BLaER1 treated with 17β-estradiol and CSF1 and Interleukin-3, amounts not matched to agents 10 nM and 100 nM (cell line): ENCODE results near the gene CCN6.

Experiments
- H3K27ac ChIP-seq, 11 experiments: shearing (Covaris generic); formaldehyde crosslinking; 2 replicates each; pipeline ENCODE4 v1.8.1; 2022
- H3K27me3 ChIP-seq, 11 experiments: shearing (Covaris generic); formaldehyde crosslinking; 2 replicates each; pipeline ENCODE4 v1.8.1; 2022
- H3K36me3 ChIP-seq, 11 experiments: shearing (Covaris generic); formaldehyde crosslinking; 2 replicates each; pipeline ENCODE4 v1.8.1; 2022
- H3K4me1 ChIP-seq, 10 experiments: shearing (Covaris generic); formaldehyde crosslinking; 2 replicates each; pipeline ENCODE4 v1.8.1; 2022
- H3K4me2 ChIP-seq, 11 experiments: shearing (Covaris generic); formaldehyde crosslinking; 2 replicates each; pipeline ENCODE4 v1.8.1; 2022
- H3K4me3 ChIP-seq, 10 experiments: shearing (Covaris generic); formaldehyde crosslinking; 2 replicates each; pipeline ENCODE4 v1.8.1; 2022
- H3K9ac ChIP-seq, 11 experiments: shearing (Covaris generic); formaldehyde crosslinking; 2 replicates each; pipeline ENCODE4 v1.8.1; 2022
- H3K9me3 ChIP-seq, 11 experiments: shearing (Covaris generic); formaldehyde crosslinking; replicated peaks in 1 of 11; 2 replicates each; pipeline ENCODE4 v1.8.1; 2022
- H4K20me1 ChIP-seq, 11 experiments: shearing (Covaris generic); formaldehyde crosslinking; 2 replicates each; pipeline ENCODE4 v1.8.1; 2022
- Cebpa-rat ChIP-seq, 11 experiments: shearing (Covaris generic); IDR thresholded peaks; 2 replicates each; pipeline ENCODE4 v1.8.1; 2022

Gene CCN6

DNA sequence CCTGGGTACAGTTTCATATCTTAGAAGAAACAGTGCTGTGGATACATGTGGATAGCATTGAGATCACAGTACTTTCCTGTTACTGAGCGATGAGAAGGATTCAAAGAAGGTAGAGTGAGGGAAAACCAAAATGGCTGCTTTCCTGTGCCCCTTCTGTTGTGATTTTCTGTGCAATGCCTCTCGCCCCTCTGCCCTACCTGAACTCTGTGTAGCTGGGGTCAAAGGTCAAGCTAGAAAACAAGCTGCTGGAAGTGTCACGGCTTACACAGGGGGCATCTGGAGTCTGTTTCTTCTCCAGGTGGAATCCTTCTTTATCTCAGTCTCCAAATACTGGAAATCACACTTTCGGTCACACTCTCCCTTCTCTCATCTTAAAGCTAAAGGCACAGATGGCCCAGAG is 27.0 kb upstream of the CCN6 start:
- H3K36me3 ChIP-seq = no peaks in the 10 kb centered on the region
- peak overlapping the region in 9 of 11 experiments; percentile 26 to 67 (median 50); a peak in 11 of 22 replicates for H3K27ac ChIP-seq
- no peaks in the 10 kb centered on the region for H3K27me3 ChIP-seq
- TF ChIP-seq Cebpa-rat (IDR thresholded peaks at IDR 0.05) = no peak
- H3K4me3 ChIP-seq = no peak overlapping the region
- H3K4me1 ChIP-seq = peaks cover 10 to 20% (median 17%) of the 10 kb centered on the region in 10 experiments
- H3K9ac ChIP-seq = no peak overlapping the region
- no peaks in the 10 kb centered on the region for H4K20me1 ChIP-seq
- H3K9me3 ChIP-seq = peaks cover 0 to 26% (median 12%) of the 10 kb centered on the region in 11 experiments; a peak in 13 of 22 replicates
- peak overlapping the region in 4 of 11 experiments; percentile 40 to 54 (median 48); a peak in 3 of 22 replicates for H3K4me2 ChIP-seq

DNA sequence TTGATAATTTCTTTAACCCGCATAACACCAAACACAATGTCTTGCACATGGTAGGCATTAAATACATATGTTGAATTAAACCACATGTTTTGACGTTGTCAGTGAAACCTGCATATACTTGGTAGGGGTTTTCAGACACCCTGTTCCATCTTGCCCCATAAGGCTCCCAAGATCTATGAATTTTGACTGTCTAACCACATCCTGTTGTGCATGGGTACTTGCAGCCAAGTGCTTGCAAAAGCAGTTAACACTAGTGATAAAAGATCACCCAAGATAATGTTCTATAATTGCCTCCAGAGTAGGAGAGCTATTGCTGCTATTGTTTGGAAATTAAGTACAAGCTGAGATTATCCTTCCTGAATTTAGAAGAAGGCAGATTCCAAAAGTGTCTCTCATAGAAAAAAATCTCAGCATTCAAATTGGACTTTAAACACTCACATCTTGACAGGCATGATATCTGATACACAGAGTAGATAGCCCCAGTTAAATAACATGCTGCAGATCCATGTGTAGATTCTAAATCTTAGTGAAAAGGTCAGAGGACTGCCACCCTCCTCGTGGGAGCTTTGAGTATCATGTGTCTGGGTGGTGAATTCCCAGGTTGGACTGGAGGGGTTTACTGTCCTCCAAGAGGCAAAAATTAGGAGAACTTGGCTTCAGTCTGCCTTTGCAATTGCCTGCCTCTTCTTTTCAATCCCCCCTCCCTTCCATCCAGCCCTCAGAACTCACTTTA is 25.8 kb upstream of the CCN6 start:
- peak in 1 of 11 experiments; percentile 72; a peak in 3 of 22 replicates for TF ChIP-seq Cebpa-rat (IDR thresholded peaks at IDR 0.05)

DNA sequence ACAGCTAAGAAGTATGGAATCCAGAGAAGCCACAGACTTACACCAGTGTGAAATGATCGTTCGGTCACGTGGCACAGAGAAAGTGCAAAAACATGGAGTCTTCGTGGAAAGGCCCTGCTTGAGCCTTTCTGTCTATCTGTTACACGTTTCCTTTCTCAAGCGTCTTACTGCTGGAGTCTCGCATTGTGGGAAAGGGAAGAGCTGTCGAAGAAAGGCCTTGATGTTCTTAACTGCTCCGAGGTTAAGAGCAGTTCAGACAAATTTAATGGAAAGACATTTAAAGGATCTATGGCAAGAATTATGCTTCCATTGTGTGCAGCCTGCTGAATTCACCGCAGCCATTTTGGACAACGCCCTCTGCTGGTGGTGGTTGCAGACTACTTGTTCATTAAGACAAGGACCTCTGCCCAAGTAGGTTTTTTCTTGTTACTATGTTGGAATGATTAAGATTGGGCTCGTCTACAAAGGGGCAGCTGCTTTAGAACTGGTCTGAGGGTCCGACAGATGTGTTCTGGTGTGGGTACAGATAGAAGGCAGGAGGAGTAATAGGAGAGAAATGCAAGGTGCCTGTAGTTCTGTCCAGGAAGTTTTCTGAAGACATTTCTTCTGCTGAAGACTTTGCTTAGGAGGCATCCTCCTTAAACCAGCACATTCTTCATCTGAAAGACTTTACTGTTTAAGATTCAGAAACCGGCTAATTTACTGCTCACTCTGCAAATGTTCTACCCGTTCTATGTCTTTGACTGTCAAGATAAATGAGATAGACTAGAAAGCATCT is 24.7 kb upstream of the CCN6 start:
- Histone ChIP-seq H4K20me1 (no peaks in the 10 kb centered on the region), H3K9ac (no peak overlapping the region), H3K36me3 (no peaks in the 10 kb centered on the region), H3K4me1 (peaks cover 10 to 20% (median 17%) of the 10 kb centered on the region in 10 experiments), H3K27ac (peak overlapping the region in 1 of 11 experiments; percentile 38; a peak in 1 of 22 replicates), H3K9me3 (peaks cover 0 to 18% (median 5%) of the 10 kb centered on the region in 11 experiments; a peak in 8 of 22 replicates), H3K4me2 (peak overlapping the region in 1 of 11 experiments; percentile 64; a peak in 2 of 22 replicates), H3K27me3 (no peaks in the 10 kb centered on the region), H3K4me3 (no peak overlapping the region)
- no peak for TF ChIP-seq Cebpa-rat (IDR thresholded peaks at IDR 0.05)

More for the DNA sequence above, 25.8 kb upstream of the CCN6 start:
- H3K36me3 ChIP-seq = no peaks in the 10 kb centered on the region
- no peak overlapping the region for H3K4me3 ChIP-seq
- peaks cover 10 to 20% (median 17%) of the 10 kb centered on the region in 10 experiments for H3K4me1 ChIP-seq
- peak overlapping the region; percentile 26 to 71 (median 48); a peak in 21 of 22 replicates for H3K4me2 ChIP-seq
- peaks cover 0 to 26% (median 12%) of the 10 kb centered on the region in 11 experiments; a peak in 13 of 22 replicates for H3K9me3 ChIP-seq
- H3K9ac ChIP-seq = no peak overlapping the region
- peak overlapping the region in 9 of 11 experiments; percentile 26 to 67 (median 54); a peak in 16 of 22 replicates for H3K27ac ChIP-seq
- H4K20me1 ChIP-seq = no peaks in the 10 kb centered on the region
- no peaks in the 10 kb centered on the region for H3K27me3 ChIP-seq

DNA sequence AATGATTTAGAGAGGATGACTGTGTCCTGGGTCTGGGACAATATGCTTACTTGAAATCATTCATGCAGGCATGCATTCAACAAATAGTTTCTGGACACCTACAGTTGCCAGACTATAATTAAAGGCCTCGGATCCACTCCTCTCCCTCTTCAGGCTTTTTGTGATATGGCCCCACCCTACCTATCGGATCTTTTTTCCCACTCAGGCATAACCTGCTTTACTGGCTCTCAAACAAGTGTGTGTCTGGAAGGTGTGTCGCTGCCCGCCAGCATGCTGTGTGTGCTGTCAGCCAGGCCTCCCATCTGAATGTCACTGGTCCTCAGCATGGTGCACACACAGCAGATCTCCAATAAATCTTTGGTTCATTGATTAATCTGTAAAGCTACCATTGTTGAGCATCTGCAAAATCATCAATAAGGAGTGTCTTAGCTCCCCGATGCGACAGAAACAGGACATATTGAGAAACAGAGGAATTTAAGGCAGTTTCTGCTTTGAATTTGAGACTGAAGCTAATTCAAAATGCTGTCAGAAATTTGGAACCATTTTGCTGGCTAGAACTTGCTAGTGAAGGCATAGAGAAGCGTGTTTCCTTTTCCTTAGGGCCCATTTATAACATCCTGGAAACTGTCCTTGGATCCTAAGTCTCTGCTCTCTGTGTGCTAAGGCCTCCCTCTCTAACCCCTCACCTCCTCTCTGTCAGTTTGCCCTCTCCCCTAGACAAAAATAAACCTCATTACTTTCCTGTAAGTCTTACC is 23.5 kb upstream of the CCN6 start:
- no peak overlapping the region for H3K27ac ChIP-seq
- H3K4me3 ChIP-seq = no peak overlapping the region
- H3K4me1 ChIP-seq = peaks cover 11 to 21% (median 17%) of the 10 kb centered on the region in 10 experiments
- no peaks in the 10 kb centered on the region for H4K20me1 ChIP-seq
- H3K36me3 ChIP-seq = no peaks in the 10 kb centered on the region
- H3K27me3 ChIP-seq = no peaks in the 10 kb centered on the region
- peaks cover 0 to 14% (median 0%) of the 10 kb centered on the region in 11 experiments; a peak in 3 of 22 replicates for H3K9me3 ChIP-seq
- no peak for TF ChIP-seq Cebpa-rat (IDR thresholded peaks at IDR 0.05)
- H3K4me2 ChIP-seq = no peak overlapping the region
- H3K9ac ChIP-seq = no peak overlapping the region

DNA sequence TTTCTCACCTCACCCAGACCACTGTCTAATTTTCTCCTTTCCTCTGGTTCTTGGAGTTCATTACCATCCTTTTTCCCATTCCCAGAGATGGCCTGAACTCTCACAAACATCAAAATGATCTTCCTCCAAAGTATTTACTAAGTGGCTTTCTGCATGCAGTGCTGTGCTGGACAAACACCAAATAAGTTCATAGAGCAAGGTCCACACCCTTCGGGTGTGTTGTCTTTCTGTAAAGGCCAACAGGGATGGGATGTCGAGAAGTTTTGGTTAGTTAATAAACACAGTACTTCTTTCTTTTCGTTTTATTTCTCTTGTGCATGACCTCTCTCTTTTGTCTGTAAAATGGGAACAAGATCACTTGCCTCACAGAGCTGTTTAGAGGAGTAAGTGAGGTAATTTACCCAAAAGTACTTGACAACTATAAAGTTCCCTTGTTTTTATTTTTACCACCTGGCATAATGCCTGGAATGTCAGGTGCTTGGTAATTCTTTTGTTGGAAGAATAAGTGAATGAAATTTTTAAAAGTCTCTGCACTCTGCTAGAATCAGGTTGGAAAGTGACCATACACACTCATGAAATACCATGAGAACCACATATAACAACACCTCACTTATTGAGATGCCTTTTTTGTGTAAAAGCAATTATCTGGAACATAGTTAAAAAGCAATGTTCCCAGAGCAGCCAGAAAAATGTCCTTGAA is 22.8 kb upstream of the CCN6 start:
- Histone ChIP-seq H3K9ac (no peak overlapping the region), H4K20me1 (no peaks in the 10 kb centered on the region), H3K27me3 (no peaks in the 10 kb centered on the region), H3K36me3 (no peaks in the 10 kb centered on the region), H3K4me2 (no peak overlapping the region), H3K4me1 (peaks cover 11 to 23% (median 17%) of the 10 kb centered on the region in 10 experiments), H3K4me3 (no peak overlapping the region), H3K9me3 (peaks cover 0 to 11% (median 0%) of the 10 kb centered on the region in 11 experiments; a peak in 3 of 22 replicates), H3K27ac (no peak overlapping the region)
- TF ChIP-seq Cebpa-rat (IDR thresholded peaks at IDR 0.05) = no peak

DNA sequence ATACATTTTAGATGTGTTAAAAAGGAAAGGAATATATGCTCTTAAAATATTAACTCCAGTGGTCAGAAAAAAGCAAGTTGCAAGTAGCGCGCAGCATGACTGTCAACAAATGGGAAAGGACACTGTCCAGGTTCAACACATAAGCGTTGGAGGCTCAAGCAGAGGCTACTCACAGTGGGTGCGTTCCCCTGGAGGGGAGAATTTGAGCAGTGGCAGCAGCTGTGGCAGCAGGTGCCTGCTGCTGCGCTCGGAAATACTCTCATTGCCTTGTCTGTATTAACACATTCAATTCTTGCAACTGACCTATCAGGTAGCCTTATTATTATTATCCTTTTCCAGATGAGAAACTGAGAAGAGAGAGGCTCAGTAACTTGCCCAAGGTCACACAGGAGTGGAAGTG is 21.9 kb upstream of the CCN6 start:
- H3K9ac ChIP-seq = no peak overlapping the region
- no peaks in the 10 kb centered on the region for H3K27me3 ChIP-seq
- no peak for TF ChIP-seq Cebpa-rat (IDR thresholded peaks at IDR 0.05)
- H3K4me1 ChIP-seq = peaks cover 11 to 23% (median 17%) of the 10 kb centered on the region in 10 experiments
- no peak overlapping the region for H3K4me2 ChIP-seq
- no peaks in the 10 kb centered on the region for H3K36me3 ChIP-seq
- peaks cover 0 to 3% (median 0%) of the 10 kb centered on the region in 11 experiments; a peak in 2 of 22 replicates for H3K9me3 ChIP-seq
- H3K4me3 ChIP-seq = no peak overlapping the region
- no peaks in the 10 kb centered on the region for H4K20me1 ChIP-seq
- H3K27ac ChIP-seq = no peak overlapping the region

DNA sequence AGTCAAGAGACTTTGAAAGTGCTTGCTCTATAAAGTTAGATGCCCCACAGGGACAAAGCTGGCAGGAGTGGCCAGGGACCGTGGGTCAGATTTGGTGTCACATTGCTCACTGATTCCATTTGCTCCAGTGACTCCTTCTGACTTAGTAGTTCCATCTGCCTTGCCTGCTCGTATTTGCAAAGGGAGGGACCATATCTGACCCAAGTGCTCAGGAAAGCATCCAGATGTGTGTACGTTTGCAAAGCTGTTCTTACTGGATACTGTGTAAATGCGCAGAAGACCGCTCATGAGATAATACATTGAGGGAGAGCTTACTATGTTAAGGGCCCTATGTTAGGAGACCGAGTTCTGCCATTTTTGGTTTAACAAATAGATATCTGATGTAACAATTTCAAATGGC is 21.2 kb upstream of the CCN6 start:
- no peak overlapping the region for H3K9ac ChIP-seq
- no peak for TF ChIP-seq Cebpa-rat (IDR thresholded peaks at IDR 0.05)
- no peaks in the 10 kb centered on the region for H3K36me3 ChIP-seq
- no peaks in the 10 kb centered on the region for H4K20me1 ChIP-seq
- H3K4me3 ChIP-seq = no peak overlapping the region
- no peak overlapping the region for H3K4me2 ChIP-seq
- no peak overlapping the region for H3K27ac ChIP-seq
- H3K4me1 ChIP-seq = peaks cover 10 to 19% (median 12%) of the 10 kb centered on the region in 10 experiments
- no peaks in the 10 kb centered on the region for H3K27me3 ChIP-seq
- H3K9me3 ChIP-seq = no peaks in the 10 kb centered on the region
